HG03095 (cell line): ENCODE results near the gene NAV2.

ENCODE experiments used
- ATAC-seq: cut with Tn5 transposase; IDR thresholded peaks from one replicate; pipeline ENCODE4 v1.9.1; 2021; ENCODE audit warnings: moderate library complexity; ENCODE audit not compliant: unreplicated experiment

NAV2 gene

DNA sequence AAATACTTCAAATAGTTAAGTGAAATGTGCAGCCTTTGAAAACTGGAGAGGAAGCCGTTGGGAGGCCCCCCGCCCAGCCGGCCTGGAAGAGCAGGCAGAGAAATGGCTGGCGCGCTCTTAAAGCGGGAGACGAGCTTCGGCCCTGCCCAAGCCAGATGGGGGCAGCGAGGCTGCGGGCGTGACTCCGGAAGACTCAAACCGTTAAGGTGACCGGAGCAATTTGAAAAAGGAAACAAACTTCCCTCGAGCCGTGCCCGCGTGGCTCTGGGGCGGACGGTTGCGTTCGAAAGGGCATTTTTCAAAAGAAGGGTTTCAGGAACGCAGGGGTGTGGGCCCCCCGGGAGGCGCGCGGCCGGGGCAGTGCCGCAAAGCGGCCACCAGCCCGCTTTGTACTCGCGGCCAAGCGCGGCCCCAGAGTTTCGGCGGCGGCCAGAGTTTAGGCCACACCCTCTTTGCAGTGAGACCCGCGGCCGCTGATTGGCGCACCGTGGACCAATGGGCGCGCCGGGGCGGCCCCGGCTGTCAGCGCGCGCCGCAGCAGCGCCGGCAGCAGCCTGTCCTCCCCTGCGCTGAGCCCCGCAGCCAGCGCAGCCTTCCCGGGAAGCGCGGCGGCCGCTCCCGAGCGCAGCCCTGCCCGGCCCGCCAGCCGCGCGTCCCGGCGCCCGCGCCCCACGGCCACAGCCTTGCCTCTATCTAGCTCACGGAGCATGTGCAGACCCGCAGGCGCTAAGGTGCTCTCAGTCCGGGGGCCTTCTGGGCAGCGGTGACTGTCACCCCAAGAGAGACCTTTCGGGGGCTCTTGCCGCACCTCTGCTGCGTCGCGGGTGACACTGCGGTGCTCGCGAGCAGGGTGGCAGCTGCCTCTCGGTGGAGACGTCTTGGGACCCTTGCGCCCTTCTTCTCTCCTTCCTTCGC lies at the start of gene NAV2:
Gene NAV2, plus strand, starts transcription at position 557 of the 915 bp plus-strand sequence. CDS start 859 bp downstream, outside the sequence.
- ATAC-seq = peak; percentile 98

DNA sequence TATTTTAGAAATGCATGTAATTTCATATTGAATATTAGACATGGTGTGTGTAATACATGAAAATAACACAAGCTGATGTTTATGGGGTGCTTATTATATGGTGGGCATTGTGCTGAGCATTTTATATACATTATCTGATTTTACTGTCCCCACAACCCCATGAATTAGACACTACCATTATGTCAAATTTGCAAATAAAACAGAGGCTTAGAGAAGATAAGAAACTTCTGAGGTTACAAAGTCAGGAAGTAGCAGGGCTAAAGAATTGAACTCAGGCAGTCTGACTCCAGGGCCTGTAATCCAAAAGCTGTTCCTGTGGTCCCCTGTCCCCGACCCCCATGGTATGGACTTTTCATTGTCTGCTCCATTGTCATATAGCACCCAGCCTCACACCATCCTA lies 49.4 kb upstream of the NAV2 start:
- ATAC-seq = no peak

DNA sequence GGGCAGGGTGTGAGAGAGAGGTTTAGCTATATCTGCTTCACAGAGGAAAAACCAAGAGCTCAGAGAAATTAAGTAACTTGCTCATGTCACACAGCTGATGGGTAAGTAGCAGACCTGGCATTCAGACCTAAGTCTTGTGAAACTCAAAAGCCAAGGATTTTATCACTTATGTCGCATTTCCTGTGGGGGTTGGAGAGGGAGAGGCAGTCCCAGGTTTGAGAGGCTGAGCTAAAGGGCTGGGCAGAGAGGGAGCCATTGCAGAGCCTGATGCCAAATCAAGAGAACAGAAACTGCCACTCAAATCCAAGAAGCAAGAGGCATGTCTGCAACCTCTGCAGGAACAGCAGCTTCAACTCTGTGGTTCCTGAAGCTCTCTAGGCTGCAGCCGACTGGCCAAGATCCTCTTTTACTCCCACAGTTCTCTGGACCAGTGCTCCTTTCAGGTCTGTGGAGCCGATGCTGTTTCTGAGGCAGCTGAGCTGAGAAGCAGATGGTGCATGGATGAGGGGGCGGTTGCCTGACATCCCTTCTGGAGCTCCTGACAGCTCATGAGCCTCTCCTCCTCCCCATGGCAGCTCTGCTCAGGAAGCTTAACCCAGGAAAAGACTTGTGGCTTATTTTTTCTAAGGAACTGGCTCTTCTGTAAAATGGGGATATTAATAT lies 47.6 kb upstream of the NAV2 start:
- ATAC-seq = no peak

DNA sequence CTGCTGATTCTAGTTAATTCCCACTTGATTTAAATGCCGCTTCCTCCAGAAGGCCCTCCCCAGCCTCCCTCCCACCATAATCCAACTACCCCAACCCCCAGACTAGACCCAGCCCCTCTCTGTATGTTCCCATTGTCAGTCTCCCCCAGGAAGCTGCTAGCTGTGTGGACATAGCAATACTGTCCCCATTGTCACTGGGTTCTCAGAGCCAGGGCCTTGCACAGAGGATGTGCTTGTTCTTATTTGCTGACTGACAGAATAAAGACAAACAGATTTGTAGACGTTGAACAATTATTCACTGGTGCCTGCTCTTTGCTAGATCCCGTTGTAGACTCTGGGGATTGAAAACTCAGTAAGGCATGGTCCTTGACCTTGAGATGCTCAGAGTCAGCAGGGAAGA lies 45.7 kb upstream of the NAV2 start:
- ATAC-seq = no peak

DNA sequence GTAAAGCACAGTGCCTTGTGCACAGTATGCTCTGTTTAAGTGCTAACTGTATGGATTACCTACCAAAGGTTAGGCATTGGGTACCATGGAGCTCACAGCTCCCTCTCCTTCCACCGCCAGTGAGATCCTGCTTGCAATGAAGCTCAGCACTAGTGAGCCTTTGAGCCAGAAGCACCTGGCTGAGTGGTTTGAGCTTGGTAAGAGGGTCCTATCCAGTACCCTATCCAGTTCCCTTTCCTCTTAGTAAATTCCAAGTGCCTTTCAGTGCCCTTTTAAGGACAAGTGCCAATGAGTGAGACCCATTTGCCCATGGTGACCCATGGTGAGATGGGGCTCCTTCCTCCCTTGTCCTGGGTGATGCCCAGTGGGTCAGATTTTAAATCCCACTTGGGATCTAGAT lies 43.1 kb upstream of the NAV2 start:
- no peak for ATAC-seq

DNA sequence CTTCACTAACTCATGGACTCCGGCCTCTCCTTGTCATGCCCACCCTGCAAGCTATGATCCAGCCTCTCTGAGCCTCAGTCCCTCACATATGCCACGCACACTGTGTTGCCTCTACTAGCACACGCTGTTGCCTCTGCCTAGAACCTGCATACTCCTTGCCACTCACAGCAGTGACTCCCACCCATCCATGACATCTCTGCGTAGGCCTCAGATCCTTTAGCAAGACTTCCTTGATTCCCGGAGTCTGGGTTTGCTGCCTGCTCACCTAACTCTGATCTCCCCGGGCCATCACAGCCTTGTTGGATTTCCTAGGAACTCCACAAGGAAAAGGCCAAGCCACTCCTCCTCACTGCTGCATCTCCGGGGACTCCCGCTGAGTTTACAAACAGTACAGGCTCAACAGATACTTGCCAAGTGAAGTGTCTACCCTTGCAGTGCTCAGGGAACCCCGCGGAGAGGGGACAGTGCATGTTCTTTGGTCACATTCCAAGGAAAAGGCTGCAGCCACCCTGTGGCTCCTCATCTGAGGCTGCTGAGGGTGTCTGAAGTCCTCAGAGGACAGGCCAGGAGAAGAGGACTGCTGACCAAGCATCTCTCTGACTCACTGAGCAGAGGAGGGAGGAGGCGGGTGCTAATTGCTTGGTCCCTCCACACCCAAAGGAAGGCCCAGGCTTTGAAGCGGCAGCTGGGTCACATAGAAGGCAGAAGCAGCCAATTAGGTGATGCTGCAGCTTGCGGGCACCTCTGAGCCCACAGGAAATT lies 42.4 kb upstream of the NAV2 start:
- no peak for ATAC-seq

- ATAC-seq = no peak
These were observed 39.9 kb upstream of the NAV2 start for GRCh38 chr11:19672586-19673206.

DNA sequence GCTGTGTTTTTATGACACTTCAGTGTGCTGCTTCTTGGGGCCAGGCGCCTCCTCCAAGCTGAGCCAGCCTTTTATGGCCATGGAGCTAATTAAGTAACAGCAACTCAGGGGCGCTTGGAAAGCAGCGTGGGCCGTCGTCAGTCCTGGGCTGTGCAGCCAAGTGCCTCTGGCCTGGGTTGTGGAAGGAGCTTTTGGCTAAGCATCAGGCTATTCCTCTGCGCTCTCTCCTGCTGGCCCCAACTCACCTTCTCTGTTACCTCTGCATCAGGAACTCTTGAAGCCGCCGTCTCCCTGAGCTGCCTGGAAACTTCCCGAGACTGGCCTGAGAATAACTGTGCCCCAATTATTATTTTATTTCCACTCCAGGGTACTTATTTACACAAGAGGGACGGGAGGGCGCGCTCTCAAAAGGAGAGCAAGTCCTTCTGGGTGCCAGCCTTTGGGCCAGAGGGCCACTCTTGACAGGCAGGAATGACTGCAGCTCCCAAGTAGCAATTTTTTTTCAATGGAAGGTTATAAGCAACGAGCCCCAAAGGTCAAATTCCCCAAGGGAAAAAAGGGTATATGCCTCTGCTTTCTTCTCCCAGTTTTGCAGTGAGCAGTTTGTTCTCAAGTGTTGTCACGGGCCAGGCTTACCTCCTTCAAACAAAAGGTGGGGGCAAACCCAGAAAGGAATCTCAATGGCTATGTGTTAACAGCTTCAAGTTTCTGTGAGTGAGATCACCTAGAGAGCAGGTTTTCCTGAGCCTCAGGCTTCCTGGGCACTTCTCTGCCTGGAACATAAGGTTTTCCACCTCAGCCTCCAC lies 38.5 kb upstream of the NAV2 start:
- no peak for ATAC-seq

DNA sequence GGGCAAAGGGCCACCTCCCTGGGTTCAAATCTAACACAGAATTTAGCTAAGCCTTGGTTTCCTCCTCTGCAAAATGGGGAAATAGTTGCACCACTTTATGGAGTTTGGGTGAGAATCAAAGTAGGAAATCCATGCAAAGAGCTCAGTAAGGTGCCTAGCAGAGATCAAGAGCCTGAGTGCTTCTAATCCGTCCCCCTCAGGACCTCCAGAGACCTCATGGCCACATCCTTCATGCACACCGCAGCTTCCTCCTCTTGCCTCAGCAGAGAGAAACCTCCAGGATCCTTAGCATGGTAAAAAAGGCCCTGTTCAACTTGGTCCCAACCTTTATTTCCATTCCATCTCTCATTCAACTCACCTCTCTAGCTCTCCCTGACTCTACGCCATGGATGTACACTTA lies 37.8 kb upstream of the NAV2 start:
- ATAC-seq = no peak

- ATAC-seq = no peak
These were observed 37.2 kb upstream of the NAV2 start for GRCh38 chr11:19675397-19675796.

DNA sequence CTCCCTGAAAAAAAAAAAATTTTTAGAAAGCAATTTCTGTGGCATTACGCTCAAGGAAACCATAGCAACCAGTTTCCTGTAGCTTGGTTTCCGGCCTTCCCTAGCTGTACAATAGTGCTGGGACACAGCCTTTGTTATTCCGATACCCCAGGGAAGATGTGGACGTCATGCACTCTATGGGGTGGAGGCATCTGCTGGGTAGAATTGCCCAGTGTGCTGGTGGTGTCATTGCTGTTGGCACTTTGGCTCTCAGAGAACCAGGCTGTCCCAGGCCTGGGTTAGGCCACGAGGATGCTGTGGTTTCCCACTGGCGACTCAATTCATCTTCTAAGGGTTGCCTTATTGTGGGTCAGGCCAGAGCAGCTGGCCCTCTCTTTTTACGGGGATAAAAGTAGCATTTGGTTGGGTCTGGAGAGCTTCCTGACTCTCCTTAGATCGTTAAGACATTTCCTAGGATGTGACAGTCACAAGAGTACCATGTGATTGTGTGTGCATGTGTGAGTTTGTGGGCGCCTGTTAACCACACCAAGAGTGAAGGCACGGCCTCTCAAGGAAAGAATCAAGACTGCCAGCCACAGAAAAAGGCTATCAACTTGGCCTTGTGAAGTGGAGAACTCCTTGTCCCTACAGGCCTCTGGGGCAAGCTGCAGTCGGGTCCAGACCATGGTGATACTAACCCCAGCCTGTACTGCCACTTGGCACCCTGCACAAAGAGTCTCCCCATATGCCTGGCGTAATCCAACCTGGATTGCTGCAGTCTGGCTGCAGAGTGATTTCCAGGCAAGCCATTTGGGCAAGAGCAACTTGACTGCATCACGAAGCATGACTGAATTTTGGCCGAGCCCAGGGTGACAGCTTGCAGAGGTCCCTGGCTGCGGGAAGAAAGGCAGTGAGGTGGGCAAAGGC lies 35.9 kb upstream of the NAV2 start:
- ATAC-seq = no peak

GRCh38 chr11:19677381-19678080 lies 35.1 kb upstream of the NAV2 start:
- no peak for ATAC-seq

GRCh38 chr11:19679952-19680828 lies 32.4 kb upstream of the NAV2 start:
- ATAC-seq = no peak

- no peak for ATAC-seq
These were observed 31.7 kb upstream of the NAV2 start for GRCh38 chr11:19680829-19681368.

DNA sequence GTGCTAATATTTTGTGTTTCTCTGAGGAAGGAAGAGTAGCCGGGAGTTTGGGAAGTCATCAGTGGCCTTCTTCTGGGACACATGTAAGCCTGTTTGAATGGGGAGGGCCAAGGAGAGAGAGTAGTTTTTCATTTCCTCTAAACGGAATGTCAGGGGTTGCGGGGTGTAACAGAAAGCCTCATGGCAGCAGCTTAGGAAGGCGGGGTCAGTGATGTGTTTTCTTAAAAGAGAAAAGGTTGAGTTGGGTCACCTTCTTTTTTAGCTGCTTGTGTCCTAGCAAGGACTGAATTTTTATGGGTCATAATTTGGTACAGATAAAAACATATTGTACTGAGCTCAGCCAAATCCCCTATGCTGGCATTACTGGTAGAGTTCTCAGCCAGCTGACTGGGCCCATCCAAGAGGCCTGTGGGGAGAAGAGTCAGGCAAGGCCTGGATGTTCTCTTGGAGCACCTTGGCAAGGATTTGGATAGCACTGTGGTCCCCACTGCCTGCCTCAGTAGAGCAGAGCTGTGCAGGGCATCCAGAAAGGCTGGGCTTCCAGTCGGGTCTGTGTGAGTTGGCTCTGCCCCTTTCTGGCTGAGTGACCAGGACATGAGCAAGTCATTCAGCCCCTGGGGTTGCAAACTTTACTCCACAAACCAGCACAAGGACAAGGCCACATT lies 29.4 kb upstream of the NAV2 start:
- no peak for ATAC-seq

DNA sequence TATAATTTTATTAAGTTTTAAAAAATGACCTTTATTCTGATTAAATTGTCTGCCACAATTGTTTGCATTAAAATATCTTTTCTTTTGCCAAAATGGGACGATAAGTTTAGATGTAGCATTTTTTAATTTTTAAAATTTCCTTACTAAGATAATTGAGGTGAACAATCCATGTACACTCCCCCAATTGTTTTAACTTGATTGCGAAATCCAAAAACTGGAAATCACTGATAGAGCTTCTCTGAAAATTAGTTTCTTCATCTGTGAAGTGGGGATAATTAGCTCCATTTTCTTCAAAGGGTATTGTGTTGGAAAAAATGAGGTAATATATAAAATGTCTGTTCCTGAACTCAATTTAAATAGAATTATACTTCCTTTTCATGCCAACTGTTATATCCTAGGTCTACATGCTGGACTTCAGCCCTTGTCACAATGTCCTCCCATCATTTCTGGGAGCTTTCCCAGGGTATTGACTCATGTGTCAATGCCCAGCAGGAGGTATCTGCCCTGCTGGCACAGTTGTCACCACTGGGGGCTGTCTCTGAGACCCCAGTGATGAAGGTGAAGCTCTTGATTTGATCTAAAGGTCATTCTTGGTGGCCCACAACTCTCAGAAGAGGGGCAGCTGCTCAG lies 28.7 kb upstream of the NAV2 start:
- ATAC-seq = no peak
